NCI-H2227 (cell line): Measurements from ENCODE around the gene FRMD7.
"Not testable (repeated sequence)": the region's sequence is repeated elsewhere in the genome, so short reads cannot be mapped to it uniquely, and the experiment has no call there.

Experiments
- DNase-seq: peaks from one replicate; lab custom pipeline; 2025; ENCODE audit not compliant: unreplicated experiment; lab: John Stamatoyannopoulos, UW

FRMD7 gene

DNA sequence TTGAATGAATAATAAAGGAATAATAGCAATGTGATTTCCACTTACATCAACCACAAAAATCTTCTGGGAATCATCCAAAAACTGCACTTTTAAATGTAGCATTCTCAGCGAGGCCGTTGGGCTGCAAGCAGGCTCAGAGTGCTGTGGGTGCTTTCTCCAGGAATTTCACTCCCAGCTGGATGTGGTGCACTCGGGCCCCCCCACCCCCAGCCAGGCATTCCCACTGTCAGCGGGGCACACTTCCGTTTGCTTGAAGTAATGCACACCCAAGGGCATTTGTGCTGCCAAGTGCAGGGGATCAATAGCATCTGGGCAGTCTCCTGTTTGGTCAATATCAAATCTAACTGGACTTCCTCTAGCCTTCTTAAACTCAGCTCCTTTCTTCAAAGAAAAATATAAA is at the start of gene FRMD7:
TSS of gene FRMD7 (minus strand) at position 278 of the 400 bp plus-strand sequence. CDS start at position 102, 176 bp downstream.
- DNase-seq, result no peak

DNA sequence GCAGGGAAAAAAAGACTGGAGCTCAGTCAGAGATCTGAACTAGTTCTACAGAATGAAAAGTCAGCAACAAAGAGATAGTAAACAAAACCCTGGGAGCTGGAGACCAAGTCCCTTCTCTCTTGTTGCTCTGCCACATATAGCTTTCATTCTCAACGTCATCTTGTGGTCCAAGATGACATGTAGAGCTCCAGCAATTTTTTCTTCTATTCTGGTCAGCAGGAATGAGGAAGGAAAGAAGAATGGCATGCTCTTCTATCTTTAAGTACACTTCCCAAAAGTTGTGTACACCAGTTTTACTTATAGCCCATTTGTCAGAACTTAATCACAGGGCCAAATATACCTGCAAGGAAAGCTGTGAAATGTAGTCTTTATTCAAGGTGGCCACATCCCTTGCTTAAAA is 45.8 kb upstream of the FRMD7 start:
- DNase-seq, result no peak

GRCh38 chrX:132171881-132172280 is 44.1 kb upstream of the FRMD7 start:
- DNase-seq, result no peak

DNA sequence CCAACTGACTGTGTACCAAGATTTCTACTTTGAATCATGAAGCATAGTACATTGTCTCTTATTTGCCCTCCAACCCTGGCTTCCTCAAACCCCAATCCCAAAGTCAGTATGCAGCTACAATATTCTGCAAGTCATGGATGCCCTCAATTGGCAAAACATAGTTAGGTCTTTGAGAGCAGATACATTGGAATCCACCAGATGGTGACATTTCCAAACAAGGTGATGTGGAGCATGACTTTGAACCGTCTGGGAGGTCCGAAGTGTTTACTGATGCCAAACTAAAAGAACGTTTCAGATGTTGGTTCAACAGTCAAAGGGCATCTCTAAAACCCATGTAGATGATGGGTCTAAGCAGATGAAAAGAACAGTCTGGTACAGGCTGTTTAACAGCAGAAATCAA is 43.7 kb upstream of the FRMD7 start:
- no peak for DNase-seq

DNA sequence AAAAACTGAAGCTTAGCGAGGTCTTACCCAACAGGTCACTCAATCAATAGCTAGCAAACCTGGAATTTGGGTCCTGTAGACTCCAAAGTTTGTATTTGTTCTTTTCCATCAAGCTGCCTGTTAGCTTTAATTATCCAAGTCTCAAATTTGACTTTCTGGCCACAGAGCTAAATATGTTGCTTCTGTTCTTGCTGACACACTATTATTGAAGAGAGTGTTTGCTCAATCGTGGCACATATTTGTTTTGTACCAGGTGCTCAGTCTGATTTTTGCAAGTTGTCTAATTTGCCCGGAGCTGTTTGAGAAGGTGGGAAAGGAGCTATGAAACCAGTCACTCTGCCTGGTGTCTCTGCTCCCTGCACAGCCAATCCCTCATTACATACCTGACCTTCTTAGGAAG is 41.7 kb upstream of the FRMD7 start:
- DNase-seq, result no peak

DNA sequence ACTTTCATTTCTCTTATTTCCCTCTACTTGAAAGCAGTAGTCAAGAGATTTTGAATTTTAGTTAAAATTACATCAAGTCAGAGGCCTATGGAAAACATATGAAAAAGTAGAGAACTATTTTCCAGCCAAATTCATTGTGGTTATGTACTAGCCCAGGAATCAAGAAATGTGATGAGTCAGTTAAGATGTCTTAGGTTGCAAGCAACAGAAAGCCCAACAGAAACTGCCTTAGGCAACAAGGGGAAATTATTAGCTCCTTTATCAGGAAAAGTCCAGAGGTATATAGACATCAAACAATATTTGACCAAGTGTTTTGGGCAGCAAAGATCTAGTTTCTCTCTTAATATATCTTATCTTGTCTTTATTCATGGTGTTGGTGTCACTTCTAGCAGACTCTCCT is 37.8 kb upstream of the FRMD7 start:
- DNase-seq, result no peak

- DNase-seq, result no peak
Measured at GRCh38 chrX:132165005-132165404, 37.2 kb upstream of the FRMD7 start.

- DNase-seq, result not testable (repeated sequence)
Measured at GRCh38 chrX:132163094-132163493, 35.3 kb upstream of the FRMD7 start.

- no peak for DNase-seq
Measured at GRCh38 chrX:132153166-132153565, 25.3 kb upstream of the FRMD7 start.

DNA sequence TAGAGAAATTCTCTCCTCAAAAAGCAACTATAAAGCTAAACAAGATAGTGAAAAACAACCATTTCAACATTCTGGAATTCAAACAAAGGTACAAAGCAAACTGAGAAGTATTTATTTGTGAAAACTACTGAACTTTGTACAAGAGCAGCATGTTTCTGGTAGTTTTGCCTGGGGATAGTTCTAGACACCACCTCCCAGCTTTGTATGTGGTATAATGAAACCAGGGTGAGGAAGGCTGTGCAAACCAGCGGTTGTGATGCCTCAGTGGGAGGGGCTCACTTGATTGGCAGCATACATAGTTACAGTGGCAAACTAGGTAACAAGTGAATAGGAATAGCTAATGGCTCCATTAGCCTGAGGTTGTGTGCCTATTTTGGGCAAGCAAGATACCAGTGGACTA is 18.6 kb upstream of the FRMD7 start:
- no peak for DNase-seq

DNA sequence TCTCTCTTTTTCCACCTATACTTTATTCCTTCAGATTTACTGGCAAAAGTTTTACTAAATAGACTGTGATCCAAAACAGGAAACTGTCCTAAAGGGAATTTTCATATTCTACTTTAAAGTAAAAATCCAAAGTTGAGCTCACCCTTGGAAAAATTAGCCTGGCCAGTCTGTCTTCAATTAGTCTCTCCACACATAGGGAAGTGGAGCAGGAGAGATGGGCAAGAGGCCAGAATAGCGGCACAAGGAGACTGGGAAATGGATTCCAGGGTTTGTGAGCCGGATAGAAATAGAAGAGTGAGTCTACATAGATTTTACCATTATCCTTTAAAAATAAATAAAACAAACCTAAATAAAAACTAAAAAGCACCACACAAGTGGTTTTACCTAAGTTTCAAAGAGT is 16.2 kb upstream of the FRMD7 start:
- DNase-seq, result no peak

DNA sequence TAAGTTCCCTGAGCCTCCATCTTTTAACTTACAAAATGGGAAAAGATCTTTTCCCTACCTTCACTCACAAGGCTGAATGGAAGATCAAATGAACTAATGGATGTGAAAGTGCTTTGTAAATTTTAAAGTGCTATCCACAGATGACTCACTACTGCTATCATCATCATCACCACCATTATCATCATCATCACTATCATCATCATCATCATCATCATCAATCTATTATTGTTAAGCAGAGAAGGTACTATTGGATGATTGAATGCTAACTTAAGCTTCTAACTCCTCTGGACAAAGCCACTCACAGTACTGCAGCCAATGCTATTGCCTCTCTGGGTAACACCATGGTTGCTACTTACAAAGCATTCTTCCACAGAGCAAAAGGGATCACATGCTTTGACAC is 1.9 kb downstream of the FRMD7 start:
- no peak for DNase-seq

GRCh38 chrX:132120913-132121312 is 6.9 kb downstream of the FRMD7 start:
- no peak for DNase-seq

DNA sequence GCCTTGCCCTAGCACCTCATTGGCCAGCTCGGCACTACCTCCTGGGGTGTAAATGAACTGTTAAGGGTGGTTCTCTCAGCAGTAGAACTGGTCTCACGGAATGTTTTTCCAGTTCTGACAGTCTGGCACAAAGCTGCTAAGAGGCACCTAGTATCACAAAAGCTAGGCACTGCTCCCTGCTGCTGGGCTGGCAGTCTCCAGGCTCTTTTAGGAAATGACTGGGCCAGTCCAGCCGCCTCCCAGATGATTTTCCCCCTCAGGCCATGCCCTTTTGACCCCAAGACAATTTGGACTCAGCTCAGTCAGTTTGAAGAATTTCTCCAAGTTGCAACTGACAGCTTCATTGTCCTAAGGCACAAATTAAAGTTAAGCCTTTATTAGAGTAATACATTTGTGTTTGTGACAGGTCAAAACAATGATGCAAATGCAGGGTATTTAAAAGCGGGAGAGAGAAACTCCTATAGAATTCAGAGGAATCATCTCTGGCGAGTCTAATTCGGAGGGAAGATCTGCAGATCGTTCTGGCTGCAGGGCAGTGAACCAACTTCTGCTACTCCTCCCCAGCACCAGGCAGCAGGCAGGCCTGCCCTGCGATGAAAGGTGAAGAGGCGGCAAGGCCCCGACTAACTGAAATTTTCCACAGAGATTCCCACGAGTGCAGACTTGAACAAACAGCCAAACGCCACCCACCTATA is 7.9 kb downstream of the FRMD7 start:
- no peak for DNase-seq

- DNase-seq, result no peak
Measured at GRCh38 chrX:132119283-132119682, 8.5 kb downstream of the FRMD7 start.

DNA sequence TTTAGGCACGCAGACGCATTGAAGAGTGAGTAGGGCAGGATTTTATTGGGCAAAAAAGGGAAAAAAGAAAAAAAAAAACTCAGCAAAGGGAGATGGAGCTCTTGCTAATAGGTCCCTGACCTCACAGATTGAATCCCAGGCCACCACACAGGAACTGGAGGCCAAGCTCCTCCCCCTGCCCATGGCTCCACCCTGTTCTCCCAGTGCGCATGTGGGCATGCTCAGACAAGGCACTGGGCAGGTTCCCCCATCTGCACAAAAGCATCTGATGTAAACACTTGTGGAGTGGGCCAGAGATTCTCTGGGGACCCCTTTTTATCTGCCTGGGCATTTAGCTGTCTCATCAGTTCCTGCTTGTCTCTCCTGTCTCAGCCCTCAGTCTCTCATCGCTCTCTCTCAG is 9.5 kb downstream of the FRMD7 start:
- DNase-seq, result no peak

- no peak for DNase-seq
Measured at GRCh38 chrX:132115792-132116191, 12.0 kb downstream of the FRMD7 start.

DNA sequence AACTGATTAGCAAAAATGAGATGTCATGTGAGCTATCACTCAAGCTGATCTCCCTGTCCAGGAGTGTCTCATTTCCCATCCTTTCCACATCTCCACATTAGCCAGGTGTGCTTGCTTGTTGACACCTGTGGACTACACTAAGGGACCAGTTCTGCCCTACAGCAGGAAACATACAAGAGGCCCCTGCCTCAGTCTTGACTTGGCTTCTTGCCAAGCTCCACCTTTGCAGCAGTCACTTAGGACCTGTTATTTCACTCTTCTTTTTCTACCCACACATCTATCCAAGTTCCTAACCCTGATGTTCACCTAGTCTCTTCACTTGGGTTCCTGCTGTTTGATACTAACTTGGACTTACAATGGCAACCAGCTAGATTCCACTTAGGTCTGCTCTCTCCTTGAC is 13.2 kb downstream of the FRMD7 start:
- no peak for DNase-seq

GRCh38 chrX:132107291-132107690 is 20.5 kb downstream of the FRMD7 start:
- DNase-seq, result no peak

- DNase-seq, result peak; percentile 17
Measured at GRCh38 chrX:132101799-132102198, 26.0 kb downstream of the FRMD7 start.

DNA sequence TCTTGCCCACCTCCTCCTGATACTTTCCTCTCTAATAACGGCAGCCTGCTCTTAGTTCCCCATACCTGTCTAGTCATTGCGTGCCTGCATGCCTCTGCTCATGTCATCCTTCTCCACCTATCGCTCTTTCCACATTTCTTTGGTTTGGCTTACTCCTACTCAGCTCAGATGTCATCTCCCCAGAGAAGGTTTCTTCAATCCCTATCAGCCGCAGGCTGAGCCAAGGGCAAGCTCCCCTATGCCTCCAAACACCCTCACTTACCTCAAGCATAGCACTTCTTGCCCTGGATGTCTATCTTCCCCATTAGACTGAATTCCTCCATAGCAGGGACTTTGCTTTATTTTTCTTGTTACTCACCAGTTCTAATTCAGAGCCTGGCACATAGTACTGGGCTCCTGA is 26.6 kb downstream of the FRMD7 start:
- DNase-seq, result no peak

GRCh38 chrX:132098704-132099103 is 29.1 kb downstream of the FRMD7 start:
- not testable (repeated sequence) for DNase-seq

DNA sequence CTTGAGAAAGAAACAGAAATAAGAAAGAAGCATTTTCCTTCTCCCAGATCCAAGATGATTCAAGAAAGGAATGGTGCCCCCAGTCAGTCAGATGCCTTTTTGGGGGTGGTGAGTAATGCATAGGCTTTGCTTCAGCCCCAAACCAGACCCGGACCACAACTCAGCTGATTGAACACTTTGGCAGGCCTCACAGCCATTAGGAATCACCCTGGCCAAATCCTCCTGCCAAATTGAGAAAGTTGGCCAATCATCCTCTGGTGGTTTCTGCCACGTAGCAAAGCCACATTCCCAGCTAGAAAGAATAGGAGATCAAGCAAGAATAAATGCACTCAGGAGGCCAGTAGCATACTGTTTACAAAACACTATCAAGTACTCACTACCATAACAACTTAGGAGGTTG is 33.7 kb downstream of the FRMD7 start:
- DNase-seq, result no peak
